PC-3 (cell line): ENCODE data around the gene GLRA3. TPM values are rescaled to one million over a fixed set of nuclear protein-coding genes. Genes with fewer than 3 reads are reported as not detected.

ENCODE experiments used
- ATAC-seq: fragments of 200-7000 bp; cut with Tn5 transposase; 2 replicates; pipeline ENCODE4 v1.9.1; 2020; ENCODE audit warnings: mild to moderate bottlenecking, moderate library complexity
- BruUV-seq: library from RNA; stranded (reverse); fragments of 400-500 nt; replicated peaks from 2 replicates; lab custom pipeline; 2021; lab: Mats Ljungman, UMichigan
- CTCF ChIA-PET: fragments of 300-600 bp; sonication (Branson Sonifier 250); formaldehyde crosslinking; loops from one replicate; lab custom pipeline; 2022; ENCODE audit warnings: antibody characterized with exemption; lab: Charles Lee
- POLR2A ChIA-PET: fragments of 300-600 bp; sonication (Branson Sonifier 250); formaldehyde crosslinking; loops from one replicate; lab custom pipeline; 2022; ENCODE audit warnings: antibody characterized with exemption; ENCODE audit not compliant: unreplicated experiment; lab: Charles Lee
- DNase-seq: peaks from one replicate; pipeline ENCODE4 v3.0.0-alpha.2; 2015
- H2AFZ ChIP-seq: fragments of 300-600 bp; sonication (generic); 2 replicates; pipeline ENCODE4 v1.6.0; 2016; ENCODE audit warnings: antibody characterized with exemption, low read length
- H3F3A ChIP-seq: fragments of 300-600 bp; sonication (generic); one replicate; pipeline ENCODE4 v1.6.0; 2017; ENCODE audit warnings: antibody characterized with exemption, low read length, control low read depth, mild to moderate bottlenecking; ENCODE audit not compliant: unreplicated experiment
- H3K27ac ChIP-seq: fragments of 300-600 bp; sonication (generic); 2 replicates; pipeline ENCODE4 v1.5.1; 2016; ENCODE audit warnings: mild to moderate bottlenecking, low read length
- H3K27me3 ChIP-seq: fragments of 300-600 bp; sonication (generic); 2 replicates; pipeline ENCODE4 v1.6.1; 2016; ENCODE audit warnings: low read length, mixed read lengths
- H3K36me3 ChIP-seq: fragments of 300-600 bp; sonication (generic); 2 replicates; pipeline ENCODE4 v1.6.1; 2016; ENCODE audit warnings: low read depth, mixed run types, low read length, mixed read lengths
- H3K4me1 ChIP-seq: fragments of 300-600 bp; sonication (generic); 2 replicates; pipeline ENCODE4 v1.5.1; 2016; ENCODE audit warnings: low read length; ENCODE audit not compliant: insufficient read depth
- H3K4me2 ChIP-seq: fragments of 300-600 bp; sonication (generic); 2 replicates; pipeline ENCODE4 v1.6.0; 2016; ENCODE audit warnings: low read length
- H3K4me3 ChIP-seq: fragments of 300-600 bp; sonication (generic); 2 replicates; pipeline ENCODE4 v1.5.1; 2016; ENCODE audit warnings: mild to moderate bottlenecking, low read length, mixed read lengths
- H3K79me2 ChIP-seq: fragments of 300-600 bp; sonication (generic); 2 replicates; pipeline ENCODE4 v1.6.1; 2017; ENCODE audit warnings: low read length, mixed read lengths
- H3K9ac ChIP-seq: fragments of 300-600 bp; sonication (generic); 2 replicates; pipeline ENCODE4 v1.6.0; 2016; ENCODE audit warnings: mild to moderate bottlenecking, low read length
- H3K9me2 ChIP-seq: fragments of 300-600 bp; sonication (generic); replicated peaks from 2 replicates; pipeline ENCODE4 v1.6.1; 2016; ENCODE audit warnings: mixed run types, low read length, mixed read lengths
- H3K9me3 ChIP-seq: fragments of 300-600 bp; sonication (generic); 2 replicates; pipeline ENCODE4 v1.6.1; 2016; ENCODE audit warnings: low read length, mixed read lengths
- H4K20me1 ChIP-seq: fragments of 300-600 bp; sonication (generic); 2 replicates; pipeline ENCODE4 v1.6.1; 2016; ENCODE audit warnings: low read length, mixed read lengths
- CTCF ChIP-seq: fragments of 300-600 bp; sonication (generic); conservative IDR thresholded peaks from 2 replicates; pipeline ENCODE4 v1.5.1; 2017; ENCODE audit warnings: antibody characterized with exemption, low read depth, mild to moderate bottlenecking, low read length
- EZH2 ChIP-seq: fragments of 300-600 bp; sonication (generic); IDR thresholded peaks from one replicate; pipeline ENCODE4 v1.6.1; 2017; ENCODE audit warnings: antibody characterized with exemption, mild to moderate bottlenecking, low read length; ENCODE audit not compliant: unreplicated experiment
- EZH2phosphoT487 ChIP-seq: fragments of 300-600 bp; sonication (generic); IDR thresholded peaks from 2 replicates; pipeline ENCODE4 v1.6.1; 2018; ENCODE audit warnings: mild to moderate bottlenecking, antibody characterized with exemption, low read length, borderline replicate concordance
- intact Hi-C: fragments of 100-400 bp; cut with micrococcal nuclease; formaldehyde crosslinking; loops from 2 replicates; pipeline ENCODE4 v1.9.0; 2023
- total RNA-seq: library from RNA; depleted of rRNA; stranded (reverse); fragments of >200 nt; gene quantifications from 2 replicates; pipeline ENCODE4 v1.2.3, GENCODE V29; 2014

The GLRA3 gene
- total RNA-seq, 1 experiment from 2014 or later: not detected

- Histone ChIP-seq H2AFZ (no peak overlapping the region), H3F3A (no peaks in the 10 kb centered on the region), H3K9ac (no peak overlapping the region), H3K4me3 (no peak overlapping the region), H3K4me2 (no peak overlapping the region), H3K9me2 (no peaks in the 10 kb centered on the region), H3K36me3 (no peaks in the 10 kb centered on the region), H3K79me2 (no peaks in the 10 kb centered on the region), H3K27me3 (no peaks in the 10 kb centered on the region), H3K27ac (peak overlapping the region; percentile 70; the same call in 1 of the 2 replicates), H3K9me3 (no peaks in the 10 kb centered on the region), H4K20me1 (no peaks in the 10 kb centered on the region), H3K4me1 (peaks cover 36% of the 10 kb centered on the region)
- DNase-seq: no peak
- no peak for ATAC-seq
- no peak for TF ChIP-seq EZH2
- ChIA-PET CTCF (no interaction called here), POLR2A (no interaction called here)
- BruUV-seq: no TSS peak
- intact Hi-C loops: no loop called here
Measured at GRCh38 chr4:174628191-174628590, 200.9 kb downstream of the GLRA3 start.

- Histone ChIP-seq H3K27me3 (no peaks in the 10 kb centered on the region), H3F3A (no peaks in the 10 kb centered on the region), H3K79me2 (no peaks in the 10 kb centered on the region), H3K4me3 (no peak overlapping the region), H3K9me2 (no peaks in the 10 kb centered on the region), H3K9ac (no peak overlapping the region), H3K9me3 (no peaks in the 10 kb centered on the region), H3K27ac (no peak overlapping the region), H3K36me3 (no peaks in the 10 kb centered on the region), H3K4me2 (no peak overlapping the region), H3K4me1 (peaks cover 35% of the 10 kb centered on the region), H2AFZ (no peak overlapping the region), H4K20me1 (no peaks in the 10 kb centered on the region)
- DNase-seq (peak; percentile 33), ATAC-seq (no peak)
- ChIA-PET POLR2A (no interaction called here), CTCF (no interaction called here)
- TF ChIP-seq EZH2: no peak
- TF ChIP-seq EZH2phosphoT487: no peak
- no peak for TF ChIP-seq CTCF
- no TSS peak for BruUV-seq
- intact Hi-C loops: no loop called here
Measured at GRCh38 chr4:174627473-174627872, 201.6 kb downstream of the GLRA3 start.

- H3F3A ChIP-seq: no peaks in the 10 kb centered on the region
- H3K27me3 ChIP-seq: no peaks in the 10 kb centered on the region
- no peaks in the 10 kb centered on the region for H3K9me2 ChIP-seq
- H3K9me3 ChIP-seq: no peaks in the 10 kb centered on the region
- no TSS peak for BruUV-seq
- no peaks in the 10 kb centered on the region for H4K20me1 ChIP-seq
- H3K4me1 ChIP-seq: peaks cover 28% of the 10 kb centered on the region
- ATAC-seq (no peak), DNase-seq (no peak)
- POLR2A ChIA-PET: no interaction called here
- no peak overlapping the region for H3K4me3 ChIP-seq
- H3K36me3 ChIP-seq: no peaks in the 10 kb centered on the region
- intact Hi-C loops: loop anchor here (1.0 kb wide), 1 partner anchor 104 kb away; the partner anchor contains the start of gene HPGD
- TF ChIP-seq EZH2phosphoT487 (no peak), CTCF (no peak), EZH2 (no peak)
- H3K9ac ChIP-seq: no peak overlapping the region
- no peaks in the 10 kb centered on the region for H3K79me2 ChIP-seq
- CTCF ChIA-PET: no interaction called here
- H3K4me2 ChIP-seq: no peak overlapping the region
- H3K27ac ChIP-seq: no peak overlapping the region
- H2AFZ ChIP-seq: no peak overlapping the region
Measured at GRCh38 chr4:174626342-174627008, 202.6 kb downstream of the GLRA3 start.
